Measurements from ENCODE around the gene PLEKHG3.

PLEKHG3 gene

GRCh38 chr14:64784006-64784405 lies 79.8 kb downstream of the PLEKHG3 start:
- H3K4me1 Mint-ChIP-seq: no peaks in the 10 kb centered on the region
- H3K36me3 Mint-ChIP-seq: no peaks in the 10 kb centered on the region
- DNase-seq (ENCODE audit: low spot score in 2 of 2): no peak
- no peaks in the 10 kb centered on the region for H3K9me3 Mint-ChIP-seq
- peaks cover 7% of the 10 kb centered on the region for H3K27me3 Mint-ChIP-seq
- no peak for ATAC-seq (ENCODE audit: low read depth)
- no peak overlapping the region for H3K27ac Mint-ChIP-seq
- no peak overlapping the region for H3K4me3 Mint-ChIP-seq

GRCh38 chr14:64786296-64787149 lies 82.3 kb downstream of the PLEKHG3 start:
- DNase-seq (ENCODE audit: low spot score in 2 of 2): no peak

GRCh38 chr14:64787619-64788018 lies 83.4 kb downstream of the PLEKHG3 start:
- Mint-ChIP-seq H3K36me3 (no peaks in the 10 kb centered on the region), H3K4me1 (no peaks in the 10 kb centered on the region), H3K27ac (no peak overlapping the region), H3K9me3 (no peaks in the 10 kb centered on the region), H3K4me3 (no peak overlapping the region), H3K27me3 (peaks cover 5% of the 10 kb centered on the region)
- no peak for DNase-seq (ENCODE audit: low spot score in 2 of 2)
- ATAC-seq (ENCODE audit: low read depth): no peak

More at GRCh38 chr14:64786296-64787149, 82.3 kb downstream of the PLEKHG3 start:
- no peaks in the 10 kb centered on the region for H3K36me3 Mint-ChIP-seq
- no peak overlapping the region for H3K27ac Mint-ChIP-seq
- no peak overlapping the region for H3K4me3 Mint-ChIP-seq
- no peaks in the 10 kb centered on the region for H3K4me1 Mint-ChIP-seq
- peaks cover 5% of the 10 kb centered on the region for H3K27me3 Mint-ChIP-seq
- no peaks in the 10 kb centered on the region for H3K9me3 Mint-ChIP-seq
- ATAC-seq (ENCODE audit: low read depth): no peak

- Mint-ChIP-seq H3K4me1 (no peaks in the 10 kb centered on the region), H3K27me3 (peaks cover 5% of the 10 kb centered on the region), H3K27ac (no peak overlapping the region), H3K4me3 (no peak overlapping the region), H3K9me3 (no peaks in the 10 kb centered on the region), H3K36me3 (no peaks in the 10 kb centered on the region)
- DNase-seq (ENCODE audit: low spot score in 2 of 2) (no peak), ATAC-seq (ENCODE audit: low read depth) (no peak)
Measured at GRCh38 chr14:64788706-64789105, 84.5 kb downstream of the PLEKHG3 start.

GRCh38 chr14:64789696-64790095 lies 85.5 kb downstream of the PLEKHG3 start:
- Mint-ChIP-seq H3K4me1 (no peaks in the 10 kb centered on the region), H3K36me3 (no peaks in the 10 kb centered on the region), H3K27me3 (peaks cover 9% of the 10 kb centered on the region), H3K9me3 (no peaks in the 10 kb centered on the region), H3K27ac (no peak overlapping the region), H3K4me3 (no peak overlapping the region)
- DNase-seq (ENCODE audit: low spot score in 2 of 2) (no peak), ATAC-seq (ENCODE audit: low read depth) (no peak)

GRCh38 chr14:64790478-64790877 lies 86.3 kb downstream of the PLEKHG3 start:
- Mint-ChIP-seq H3K4me1 (no peaks in the 10 kb centered on the region), H3K9me3 (no peaks in the 10 kb centered on the region), H3K27me3 (peaks cover 9% of the 10 kb centered on the region), H3K4me3 (no peak overlapping the region), H3K27ac (no peak overlapping the region), H3K36me3 (no peaks in the 10 kb centered on the region)
- no peak for DNase-seq (ENCODE audit: low spot score in 2 of 2)
- no peak for ATAC-seq (ENCODE audit: low read depth)

- Mint-ChIP-seq H3K36me3 (no peaks in the 10 kb centered on the region), H3K27me3 (peaks cover 6% of the 10 kb centered on the region), H3K9me3 (no peaks in the 10 kb centered on the region), H3K27ac (no peak overlapping the region), H3K4me1 (no peaks in the 10 kb centered on the region), H3K4me3 (no peak overlapping the region)
- ATAC-seq (ENCODE audit: low read depth) (no peak), DNase-seq (ENCODE audit: low spot score in 2 of 2) (no peak)
Measured at GRCh38 chr14:64792231-64792630, 88.0 kb downstream of the PLEKHG3 start.

- Mint-ChIP-seq H3K27me3 (peaks cover 9% of the 10 kb centered on the region), H3K4me1 (no peaks in the 10 kb centered on the region), H3K36me3 (no peaks in the 10 kb centered on the region), H3K9me3 (no peaks in the 10 kb centered on the region), H3K27ac (no peak overlapping the region), H3K4me3 (no peak overlapping the region)
- no peak for DNase-seq (ENCODE audit: low spot score in 2 of 2)
- ATAC-seq (ENCODE audit: low read depth): no peak
Measured at GRCh38 chr14:64792871-64793560, 88.8 kb downstream of the PLEKHG3 start.

- DNase-seq (ENCODE audit: low spot score in 2 of 2): no peak
- Mint-ChIP-seq H3K9me3 (no peaks in the 10 kb centered on the region), H3K27me3 (peaks cover 11% of the 10 kb centered on the region), H3K27ac (no peak overlapping the region), H3K36me3 (no peaks in the 10 kb centered on the region), H3K4me1 (peaks cover 2% of the 10 kb centered on the region), H3K4me3 (no peak overlapping the region)
- no peak for ATAC-seq (ENCODE audit: low read depth)
Measured at GRCh38 chr14:64795211-64795610, 91.0 kb downstream of the PLEKHG3 start.

- Mint-ChIP-seq H3K27me3 (peaks cover 15% of the 10 kb centered on the region), H3K4me3 (no peak overlapping the region), H3K9me3 (no peaks in the 10 kb centered on the region), H3K36me3 (no peaks in the 10 kb centered on the region), H3K27ac (no peak overlapping the region), H3K4me1 (peaks cover 2% of the 10 kb centered on the region)
- ATAC-seq (ENCODE audit: low read depth): no peak
- DNase-seq (ENCODE audit: low spot score in 2 of 2): no peak
Measured at GRCh38 chr14:64795921-64796320, 91.7 kb downstream of the PLEKHG3 start.

GRCh38 chr14:64796369-64796768 lies 92.1 kb downstream of the PLEKHG3 start:
- Mint-ChIP-seq H3K4me3 (no peak overlapping the region), H3K27ac (no peak overlapping the region), H3K36me3 (no peaks in the 10 kb centered on the region), H3K9me3 (no peaks in the 10 kb centered on the region), H3K27me3 (peaks cover 15% of the 10 kb centered on the region), H3K4me1 (peaks cover 2% of the 10 kb centered on the region)
- DNase-seq (ENCODE audit: low spot score in 2 of 2): no peak
- no peak for ATAC-seq (ENCODE audit: low read depth)

GRCh38 chr14:64799555-64799954 lies 95.3 kb downstream of the PLEKHG3 start:
- Mint-ChIP-seq H3K9me3 (no peaks in the 10 kb centered on the region), H3K27me3 (peaks cover 14% of the 10 kb centered on the region), H3K36me3 (no peaks in the 10 kb centered on the region), H3K4me1 (peaks cover 2% of the 10 kb centered on the region), H3K27ac (no peak overlapping the region), H3K4me3 (no peak overlapping the region)
- no peak for ATAC-seq (ENCODE audit: low read depth)
- DNase-seq (ENCODE audit: low spot score in 2 of 2): no peak

Measured in memory B cell (primary cell).